Cardiac fibroblast (primary cell): ENCODE measurements around the gene CCDC69.
"Not testable (repeated sequence)": the region's sequence is repeated elsewhere in the genome, so short reads cannot be mapped to it uniquely, and the experiment has no call there.

Experiments
- DNase-seq, 2 donors: peaks; one replicate each; pipeline versions ENCODE4 v3.0.0 to v3.0.0-alpha.2; 2010; ENCODE audit warnings: low read depth in 2 of 2
- H3K4me3 ChIP-seq, 2 donors: replicated peaks in 1 of 2; 1 replicate in 1 of 2; 2 replicates in 1 of 2; pipeline ENCODE4 v1.5.1; 2011; ENCODE audit warnings: low read depth in 2 of 2, low read length in 2 of 2, mild to moderate bottlenecking in 2 of 2, moderate library complexity in 1 of 2
- CTCF ChIP-seq: IDR thresholded peaks from one replicate; pipeline ENCODE4 v1.5.1; 2011; ENCODE audit warnings: low read depth, mild to moderate bottlenecking, low read length, inconsistent platforms

The CCDC69 gene

GRCh38 chr5:151179489-151179840, 44.4 kb downstream of the CCDC69 start:
- DNase-seq = no peak
- H3K4me3 ChIP-seq = no peak overlapping the region
- TF ChIP-seq CTCF = no peak

GRCh38 chr5:151178777-151179488, 45.0 kb downstream of the CCDC69 start:
- no peak overlapping the region for H3K4me3 ChIP-seq
- no peak for DNase-seq
- TF ChIP-seq CTCF = no peak

- DNase-seq = no peak
- TF ChIP-seq CTCF = no peak
Measured at GRCh38 chr5:151178372-151178771, 45.5 kb downstream of the CCDC69 start.

DNA sequence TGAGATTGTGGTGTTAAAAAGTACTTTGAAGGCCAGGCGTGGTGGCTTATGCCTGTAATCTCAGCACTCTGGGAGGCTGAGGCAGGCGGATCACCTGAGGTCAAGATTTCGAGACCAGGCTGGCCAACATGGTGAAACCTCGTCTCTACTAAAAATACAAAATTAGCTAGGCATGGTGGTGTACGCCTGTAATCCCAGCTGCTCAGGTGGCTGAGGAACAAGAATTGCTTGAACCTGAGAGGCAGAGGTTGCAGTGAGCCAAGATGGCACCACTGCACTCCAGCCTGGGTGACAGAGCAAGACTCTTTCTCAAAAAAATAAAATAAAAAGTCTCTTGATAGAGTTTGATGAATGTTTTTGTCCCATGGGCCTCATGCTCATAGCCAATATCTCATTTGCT, 47.6 kb downstream of the CCDC69 start:
- not testable (repeated sequence) for H3K4me3 ChIP-seq, DNase-seq

More at GRCh38 chr5:151178372-151178771, 45.5 kb downstream of the CCDC69 start:
- no peak overlapping the region for H3K4me3 ChIP-seq

DNA sequence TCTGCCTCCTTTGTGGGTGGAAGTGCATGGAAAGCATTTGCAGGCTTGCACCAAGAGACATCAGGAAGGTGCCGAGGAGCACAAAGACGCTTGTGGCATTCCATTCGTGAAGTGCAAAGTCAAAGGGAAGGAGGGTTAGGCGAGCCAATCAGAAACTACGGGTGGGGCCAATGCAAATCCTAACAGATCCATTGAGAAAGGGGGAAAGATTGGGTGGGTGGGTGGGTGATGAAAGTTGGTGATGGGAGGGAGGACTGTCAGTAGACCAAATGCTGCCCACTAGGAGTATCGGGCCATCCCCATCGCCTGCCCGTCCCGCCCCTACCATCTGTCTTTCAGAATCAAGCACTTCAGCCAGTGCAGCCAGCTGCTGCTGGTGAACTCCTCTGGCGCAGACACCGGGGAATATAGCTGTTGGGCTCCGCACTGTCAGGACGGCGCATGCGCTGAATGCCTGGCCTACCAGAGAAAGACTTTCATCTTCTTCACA, 49.2 kb downstream of the CCDC69 start:
- no peak for DNase-seq
- no peak overlapping the region for H3K4me3 ChIP-seq
- no peak for TF ChIP-seq CTCF

DNA sequence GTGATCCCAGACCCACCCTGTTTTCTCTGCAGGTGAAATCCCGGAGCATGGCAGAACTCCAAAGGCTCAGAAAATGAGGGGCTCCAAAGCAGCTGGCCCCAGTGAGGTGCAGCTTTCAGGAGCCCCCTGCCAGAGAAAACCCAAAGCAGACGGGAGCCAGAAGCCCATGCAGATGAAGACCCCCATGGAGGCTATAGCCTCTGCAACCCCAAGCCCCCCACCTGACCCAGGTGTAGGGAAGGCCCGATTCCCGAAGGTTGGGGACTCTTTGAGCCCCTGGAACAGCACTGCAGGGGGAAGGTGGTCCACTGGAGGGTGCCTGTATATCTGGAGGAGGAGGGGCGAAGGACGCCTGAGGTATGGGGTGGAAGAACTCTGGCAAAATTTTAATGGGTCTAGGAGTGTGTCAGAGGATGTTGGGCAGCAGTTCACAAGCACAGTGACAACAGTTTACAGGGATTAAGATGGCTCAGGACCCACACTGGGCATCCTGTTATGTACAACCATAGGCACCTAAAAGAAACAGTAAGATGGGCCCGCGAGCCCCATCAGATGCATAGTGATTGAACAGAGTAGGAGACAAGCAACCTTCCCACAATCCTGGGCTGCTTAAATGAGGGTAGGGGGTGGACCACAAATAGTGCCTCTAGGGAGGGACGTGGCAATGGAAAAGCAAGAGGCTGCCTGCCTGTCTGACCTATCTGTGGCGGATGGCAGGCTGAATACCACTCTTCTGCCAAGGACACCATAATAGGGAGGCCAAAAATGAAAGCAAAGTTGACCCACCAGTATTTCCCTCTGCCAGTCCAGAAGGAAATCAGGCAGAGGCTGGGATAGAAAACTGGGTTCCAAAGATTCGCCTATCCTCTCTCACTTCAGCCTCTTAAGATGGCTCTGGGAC, 49.9 kb downstream of the CCDC69 start:
- TF ChIP-seq CTCF = no peak
- H3K4me3 ChIP-seq = no peak overlapping the region

DNA sequence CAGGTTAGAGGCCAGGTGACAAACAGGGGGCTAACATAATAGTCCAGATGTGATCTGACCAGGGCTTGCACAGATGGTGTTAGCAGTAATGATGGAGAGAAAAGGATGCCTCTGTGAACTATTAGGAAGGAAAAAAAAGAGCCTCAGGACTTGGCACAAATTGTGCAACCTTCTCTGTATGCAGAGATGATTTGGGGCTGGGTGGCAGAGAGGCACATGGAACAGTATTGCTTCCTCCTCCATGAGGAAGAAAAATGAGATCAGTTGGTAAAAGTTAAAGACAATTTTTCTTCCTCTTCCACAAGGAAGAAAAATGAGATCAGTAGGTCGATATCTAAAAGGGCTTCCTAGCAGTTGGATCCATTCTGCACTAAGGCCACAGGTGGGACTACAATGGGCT, 52.4 kb downstream of the CCDC69 start:
- TF ChIP-seq CTCF = no peak
- no peak for DNase-seq
- H3K4me3 ChIP-seq = no peak overlapping the region

More for the DNA sequence above, 49.9 kb downstream of the CCDC69 start:
- no peak for DNase-seq
